ENCODE measurements around the gene CAMTA1.
"Not testable (repeated sequence)": the region's sequence is repeated elsewhere in the genome, so short reads cannot be mapped to it uniquely, and the experiment has no call there.

Gene CAMTA1

DNA sequence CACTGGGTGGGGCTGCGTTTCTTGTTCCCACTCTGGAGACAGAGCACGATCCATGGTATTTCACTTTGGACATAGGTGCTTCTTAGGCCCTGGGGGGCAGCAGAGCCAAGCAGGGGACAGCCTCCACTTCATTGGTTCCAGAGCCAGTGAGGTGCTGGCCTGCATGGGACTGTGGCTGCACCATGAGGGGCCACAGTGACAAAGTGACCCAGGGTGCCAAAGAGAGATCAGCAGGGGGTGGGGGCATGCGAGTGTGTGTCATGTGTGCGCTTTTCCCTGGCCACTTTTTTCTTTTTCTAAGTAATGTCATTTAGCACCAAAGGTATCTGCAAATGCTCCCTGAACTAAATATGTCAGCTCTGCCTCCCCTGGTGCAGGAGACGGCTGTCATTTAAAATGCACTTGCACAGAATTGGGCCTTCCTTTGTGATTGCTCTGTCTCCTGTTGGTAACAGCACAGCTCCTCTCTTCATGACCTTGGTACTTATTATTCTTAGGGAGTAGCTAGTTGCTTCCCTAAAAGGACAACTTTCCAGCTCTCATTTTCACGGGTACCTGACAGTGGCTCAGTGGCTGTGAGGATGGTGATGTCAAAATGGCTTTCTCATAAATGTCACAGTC is 910.4 kb downstream of the CAMTA1 start:
- H3K27ac Mint-ChIP-seq: no peak overlapping the region
- peaks cover 5% of the 10 kb centered on the region for H3K9me3 Mint-ChIP-seq
- ATAC-seq: no peak
- H3K4me3 Mint-ChIP-seq: no peak overlapping the region
- peaks cover 14% of the 10 kb centered on the region for H3K4me1 Mint-ChIP-seq
- H3K36me3 Mint-ChIP-seq: no peaks in the 10 kb centered on the region
- no peak for DNase-seq (ENCODE audit: low spot score in 2 of 2)

DNA sequence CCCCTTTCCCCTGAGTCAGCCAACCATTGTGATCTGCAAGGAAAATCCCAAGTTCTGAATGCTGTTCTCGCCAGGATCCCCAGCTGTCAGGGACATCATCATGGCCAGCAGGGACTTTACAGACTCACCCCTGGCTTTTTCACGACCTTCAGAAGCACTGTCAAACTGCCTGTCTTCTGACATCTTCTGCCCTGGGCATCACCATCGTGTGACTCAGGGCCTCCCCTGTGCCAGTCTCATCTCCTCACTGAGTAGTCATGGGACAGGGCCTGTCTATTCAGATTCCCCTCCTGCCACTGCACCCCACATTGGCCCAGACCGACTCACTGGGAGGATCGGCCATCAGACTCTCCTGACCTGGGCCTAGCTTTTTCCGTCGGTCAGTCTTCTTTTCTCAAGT is 913.4 kb downstream of the CAMTA1 start:
- no peaks in the 10 kb centered on the region for H3K36me3 Mint-ChIP-seq
- peaks cover 18% of the 10 kb centered on the region for H3K4me1 Mint-ChIP-seq
- H3K27ac Mint-ChIP-seq: peak overlapping the region; percentile 50
- H3K4me3 Mint-ChIP-seq: no peak overlapping the region
- H3K9me3 Mint-ChIP-seq: peaks cover 4% of the 10 kb centered on the region
- DNase-seq (ENCODE audit: low spot score in 2 of 2) (no peak), ATAC-seq (peak; percentile 83)

DNA sequence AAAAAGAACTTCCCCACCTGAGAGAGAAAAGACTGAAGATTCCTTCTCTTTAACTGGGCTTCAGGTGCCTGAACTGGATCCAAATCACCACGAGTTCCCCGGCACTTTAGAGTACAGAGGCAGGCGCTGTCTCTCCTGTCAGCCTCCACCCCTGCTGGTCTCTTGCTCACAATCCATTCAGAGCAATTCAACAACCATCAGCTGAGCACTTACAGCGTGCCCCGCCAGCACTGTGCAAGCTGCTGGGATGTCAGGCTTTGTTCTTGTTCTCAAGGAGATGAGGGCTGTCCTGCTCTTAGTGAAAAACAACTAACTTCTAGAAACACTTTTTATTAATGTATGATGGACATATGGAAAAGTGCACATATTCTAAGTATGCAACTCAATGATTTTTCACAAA is 917.1 kb downstream of the CAMTA1 start:
- Mint-ChIP-seq H3K9me3 (no peaks in the 10 kb centered on the region), H3K4me1 (peaks cover 22% of the 10 kb centered on the region), H3K4me3 (no peak overlapping the region), H3K27ac (no peak overlapping the region), H3K36me3 (no peaks in the 10 kb centered on the region)
- DNase-seq (ENCODE audit: low spot score in 2 of 2) (no peak), ATAC-seq (no peak)

DNA sequence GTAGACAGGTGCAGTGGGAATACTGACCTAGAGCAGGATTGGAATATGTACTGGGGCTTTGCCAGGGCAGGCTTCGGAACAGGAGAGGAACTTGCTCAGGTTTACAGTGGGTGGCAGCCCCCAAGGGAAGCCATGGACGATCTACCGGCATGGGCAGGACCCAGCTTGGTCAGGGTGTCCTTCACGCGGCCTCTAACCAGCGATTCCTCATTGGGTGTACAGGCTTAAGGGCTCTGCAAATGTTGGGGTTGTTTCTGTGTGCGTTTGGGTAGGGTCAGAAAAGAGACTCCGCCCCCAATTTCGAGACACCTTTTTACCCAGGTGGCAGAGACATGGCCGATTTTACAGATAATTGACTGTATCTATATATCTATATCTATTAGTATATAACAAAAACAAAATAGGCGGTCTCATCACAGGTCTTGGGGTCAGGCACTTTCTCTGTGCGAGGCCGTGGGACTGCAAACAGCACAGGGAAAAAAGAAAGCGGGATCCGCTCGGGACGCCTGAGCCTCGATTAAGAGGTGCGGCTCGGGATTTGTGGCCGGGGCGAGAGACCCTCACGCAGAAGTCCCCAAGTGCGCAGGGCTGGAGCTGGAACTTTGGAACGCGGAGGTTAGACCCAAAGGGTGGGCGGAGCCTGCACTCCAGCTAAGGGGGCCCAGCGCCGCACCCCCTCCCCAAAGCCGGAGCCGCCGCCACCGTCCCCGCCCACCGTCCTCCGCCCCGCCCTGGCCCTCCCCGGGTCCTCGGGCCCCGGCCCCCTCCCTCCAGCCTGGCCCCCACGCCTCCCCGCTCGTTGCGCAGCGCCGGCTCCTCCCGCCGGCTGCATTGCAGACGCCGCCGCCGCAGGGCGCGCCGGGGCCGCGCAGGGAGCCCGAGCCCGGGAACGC is 918.3 kb downstream of the CAMTA1 start:
- Mint-ChIP-seq H3K9me3 (no peaks in the 10 kb centered on the region), H3K4me3 (peak overlapping the region; percentile 65), H3K4me1 (peaks cover 21% of the 10 kb centered on the region), H3K36me3 (no peaks in the 10 kb centered on the region), H3K27ac (no peak overlapping the region)
- DNase-seq (ENCODE audit: low spot score in 2 of 2): no peak
- peak; percentile 3 for ATAC-seq

DNA sequence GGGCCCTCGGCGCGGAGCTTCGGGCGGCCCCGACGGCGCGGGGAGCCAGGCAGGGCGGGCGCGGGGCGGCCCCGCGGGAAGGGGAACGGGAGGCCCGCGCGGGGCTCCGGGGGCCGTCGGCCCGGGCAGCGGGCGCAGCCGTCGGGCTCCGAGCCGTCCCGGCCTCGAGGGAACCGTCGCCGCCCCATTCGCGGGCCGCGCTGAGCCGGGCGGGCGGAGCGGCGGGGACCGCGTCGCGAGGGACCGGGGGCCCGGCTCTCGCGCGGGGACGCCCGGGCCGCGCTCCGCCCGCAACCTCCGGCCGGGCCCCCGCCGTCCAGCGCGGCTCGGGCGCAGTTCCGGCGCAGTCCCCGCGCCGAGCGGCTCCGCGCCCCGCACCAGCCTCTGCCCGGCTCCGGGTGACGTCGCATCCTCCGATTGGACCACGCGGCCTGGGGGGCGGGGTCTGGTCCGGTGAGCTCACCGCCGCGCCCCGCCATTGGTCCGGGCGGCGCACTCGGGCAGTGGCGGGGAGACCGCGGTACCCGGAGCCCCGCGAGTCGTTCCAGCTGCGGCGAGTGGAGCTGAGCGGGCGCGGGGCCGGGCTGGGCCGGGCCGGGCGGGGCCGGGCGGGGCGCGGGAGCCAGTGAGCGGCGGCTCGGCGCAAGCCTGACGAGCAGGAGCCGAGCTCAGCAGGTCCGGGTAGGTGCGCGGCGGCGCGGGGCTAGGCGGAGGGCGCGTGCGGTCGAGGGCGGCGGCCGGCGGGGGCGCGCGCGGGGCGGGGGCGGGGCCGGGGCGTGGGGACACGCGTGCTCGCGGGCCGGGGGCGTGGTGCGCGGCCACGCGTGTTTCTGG is 919.2 kb downstream of the CAMTA1 start:
- Mint-ChIP-seq H3K27ac (no peak overlapping the region), H3K36me3 (no peaks in the 10 kb centered on the region), H3K9me3 (no peaks in the 10 kb centered on the region), H3K4me3 (peak overlapping the region; percentile 69), H3K4me1 (peaks cover 12% of the 10 kb centered on the region)
- peak; percentile 96 for ATAC-seq
- peak; percentile 93 to 94 for DNase-seq (ENCODE audit: low spot score in 2 of 2)

DNA sequence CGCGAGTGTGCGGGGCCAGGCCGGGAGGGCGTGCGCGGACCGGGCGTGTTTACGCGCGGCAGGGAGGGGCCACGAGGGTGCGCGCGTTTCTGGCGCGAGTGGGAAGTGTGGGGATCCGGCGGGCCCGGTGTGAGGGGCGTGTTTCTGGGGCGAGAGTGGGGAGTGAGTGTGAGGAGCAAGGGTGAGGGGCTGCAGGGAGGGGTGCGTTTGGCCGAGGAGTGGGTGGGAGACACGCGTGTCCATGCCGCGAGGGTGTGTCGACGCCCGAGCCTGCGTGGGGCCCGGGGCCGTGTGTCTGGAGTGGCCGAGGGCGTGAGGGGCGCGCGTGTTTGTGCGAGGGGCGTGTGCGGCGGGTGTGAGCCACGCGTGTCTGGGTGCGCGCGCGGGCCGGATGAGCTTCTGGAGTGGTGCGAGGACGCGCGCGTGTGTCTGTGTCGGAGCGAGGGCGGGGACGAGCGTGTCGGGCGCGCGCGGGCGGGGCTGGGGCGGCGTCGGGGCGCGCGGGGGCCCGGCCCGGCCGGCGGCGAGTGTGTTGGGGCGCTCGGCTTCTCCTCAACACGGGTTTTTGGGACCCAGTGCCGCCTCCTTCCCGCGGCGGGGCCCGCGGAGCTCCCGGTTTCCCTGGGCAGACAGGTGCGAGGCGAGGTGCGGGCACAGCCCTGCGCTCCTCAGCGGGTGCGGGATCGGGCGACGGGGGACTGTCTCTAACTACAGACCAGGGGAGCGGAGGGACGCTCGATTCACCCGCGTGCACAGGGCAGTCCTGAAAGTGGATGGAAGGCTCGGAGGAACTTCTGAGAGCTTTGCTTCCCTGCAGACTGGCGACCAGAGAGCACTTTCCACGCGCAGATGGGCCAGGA is 920.0 kb downstream of the CAMTA1 start:
- H3K9me3 Mint-ChIP-seq: no peaks in the 10 kb centered on the region
- H3K36me3 Mint-ChIP-seq: no peaks in the 10 kb centered on the region
- no peak for ATAC-seq
- peak overlapping the region; percentile 60 for H3K27ac Mint-ChIP-seq
- peaks cover 8% of the 10 kb centered on the region for H3K4me1 Mint-ChIP-seq
- DNase-seq (ENCODE audit: low spot score in 2 of 2): no peak
- H3K4me3 Mint-ChIP-seq: peak overlapping the region; percentile 69

DNA sequence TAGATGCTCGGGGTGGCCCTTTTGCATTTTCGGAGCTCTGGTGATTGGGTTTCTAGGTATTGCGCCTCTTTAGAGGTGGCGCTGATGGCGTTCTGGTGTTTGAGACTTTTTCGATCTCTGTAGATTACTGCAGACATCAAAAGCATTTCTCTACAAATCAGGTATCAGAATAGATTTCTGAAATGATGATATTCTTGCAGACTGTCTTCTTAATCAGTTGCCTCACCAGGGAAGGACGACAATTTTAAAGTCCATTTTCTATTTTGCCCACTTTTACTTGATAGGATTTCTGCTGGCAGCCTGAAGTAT is 920.6 kb downstream of the CAMTA1 start:
- no peak overlapping the region for H3K27ac Mint-ChIP-seq
- H3K36me3 Mint-ChIP-seq: no peaks in the 10 kb centered on the region

DNA sequence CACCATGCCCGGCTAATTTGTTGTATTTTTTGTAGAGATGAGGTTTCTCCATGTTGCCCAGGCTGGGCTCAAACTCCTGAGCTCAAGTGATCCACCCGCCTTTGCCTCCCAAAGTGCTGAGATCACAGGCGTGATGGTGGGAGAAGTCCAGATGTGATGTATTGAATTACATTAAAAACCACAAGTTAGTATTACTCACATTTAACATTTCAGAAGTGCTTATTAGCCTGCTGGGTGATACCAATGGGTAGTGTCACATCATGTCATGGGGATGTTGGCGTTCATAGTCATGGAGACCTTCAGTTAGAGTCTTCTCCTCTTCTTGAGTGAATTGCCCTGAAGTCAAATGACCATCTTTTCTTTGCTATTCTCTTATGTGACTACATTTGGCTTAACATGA is 922.3 kb downstream of the CAMTA1 start:
- H3K4me3 Mint-ChIP-seq: no peak overlapping the region
- H3K36me3 Mint-ChIP-seq: no peaks in the 10 kb centered on the region
- no peak overlapping the region for H3K27ac Mint-ChIP-seq
- no peak for DNase-seq (ENCODE audit: low spot score in 2 of 2)
- H3K4me1 Mint-ChIP-seq: peaks cover 8% of the 10 kb centered on the region
- ATAC-seq: no peak
- H3K9me3 Mint-ChIP-seq: no peaks in the 10 kb centered on the region

More for the DNA sequence above, 920.6 kb downstream of the CAMTA1 start:
- ATAC-seq (no peak), DNase-seq (ENCODE audit: low spot score in 2 of 2) (no peak)
- Mint-ChIP-seq H3K9me3 (no peaks in the 10 kb centered on the region), H3K4me1 (peaks cover 8% of the 10 kb centered on the region), H3K4me3 (peak overlapping the region; percentile 69)

DNA sequence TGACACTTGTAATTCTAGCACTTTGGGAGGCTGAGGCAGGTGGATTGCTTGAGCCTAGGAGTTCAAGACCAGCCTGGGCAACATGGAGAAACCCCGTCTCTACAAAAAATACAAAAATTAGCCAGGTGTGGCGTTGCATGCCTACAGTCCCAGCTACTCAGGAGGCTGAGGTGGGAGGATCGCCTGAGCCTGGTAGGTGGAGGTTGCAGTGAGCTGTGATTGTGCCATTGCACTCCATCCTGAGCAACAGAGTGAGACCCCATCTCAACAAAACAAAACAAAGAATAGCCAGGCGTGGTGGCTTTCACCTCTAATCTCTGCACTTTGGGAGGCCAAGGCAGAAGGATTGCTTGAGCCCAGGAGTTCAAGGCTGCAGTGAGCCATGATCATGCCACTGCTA is 922.8 kb downstream of the CAMTA1 start:
- not testable (repeated sequence) for H3K4me3 Mint-ChIP-seq, H3K27ac Mint-ChIP-seq

DNA sequence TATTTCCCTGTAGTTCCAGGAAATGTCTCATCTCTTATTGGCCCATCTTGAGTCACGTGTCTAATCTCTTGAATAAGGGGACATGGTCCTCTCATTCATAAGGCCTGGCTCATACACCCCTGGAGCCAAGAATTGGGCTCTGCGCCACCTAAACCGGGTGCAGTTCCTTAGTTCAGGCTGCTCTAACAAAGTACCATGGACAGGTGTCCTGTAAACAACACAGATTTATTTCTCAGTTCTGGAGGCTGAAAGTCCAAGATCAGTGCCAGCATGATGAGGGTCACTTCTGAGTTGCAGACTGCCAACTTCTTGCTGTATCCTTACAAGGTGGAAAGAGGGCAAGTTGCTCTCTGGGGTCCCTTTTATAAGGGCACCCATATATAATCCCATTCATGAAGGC is 925.6 kb downstream of the CAMTA1 start:
- Mint-ChIP-seq H3K36me3 (no peaks in the 10 kb centered on the region), H3K4me1 (peaks cover 2% of the 10 kb centered on the region), H3K9me3 (no peaks in the 10 kb centered on the region), H3K4me3 (no peak overlapping the region), H3K27ac (no peak overlapping the region)
- DNase-seq (ENCODE audit: low spot score in 2 of 2): no peak
- no peak for ATAC-seq

More for the DNA sequence above, 922.8 kb downstream of the CAMTA1 start:
- not testable (repeated sequence) for H3K36me3 Mint-ChIP-seq; DNase-seq (ENCODE audit: low spot score in 2 of 2); ATAC-seq; H3K4me1 Mint-ChIP-seq; H3K9me3 Mint-ChIP-seq

DNA sequence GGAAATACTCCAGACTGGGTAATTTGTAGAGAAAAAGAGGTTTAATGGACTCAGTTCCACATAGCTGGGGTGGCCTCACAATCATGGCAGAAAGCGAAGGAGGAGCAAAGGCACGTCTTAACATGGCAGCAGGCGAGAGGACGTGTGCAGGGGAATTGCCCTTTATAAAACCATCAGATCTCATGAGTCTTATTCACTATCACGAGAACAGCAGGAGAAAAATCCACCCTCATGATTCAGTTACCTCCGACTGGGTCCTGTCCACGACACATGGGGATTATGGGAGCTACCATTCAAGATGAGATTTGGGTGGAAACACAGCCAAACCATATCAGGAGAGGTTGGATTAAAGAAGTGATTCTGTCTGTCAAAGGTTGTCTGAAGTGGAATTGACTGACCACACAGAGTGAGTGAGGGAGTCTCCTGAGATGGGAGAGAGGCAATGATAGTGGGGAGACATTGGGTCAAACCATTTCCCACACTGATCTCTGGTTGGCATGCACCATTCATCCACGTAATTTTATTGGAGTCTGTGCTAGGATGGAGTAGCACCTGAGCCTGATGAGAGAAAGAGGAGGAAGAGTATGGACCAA is 927.6 kb downstream of the CAMTA1 start:
- no peaks in the 10 kb centered on the region for H3K4me1 Mint-ChIP-seq
- no peak overlapping the region for H3K4me3 Mint-ChIP-seq
- H3K27ac Mint-ChIP-seq: no peak overlapping the region
- DNase-seq (ENCODE audit: low spot score in 2 of 2) (no peak), ATAC-seq (no peak)
- H3K9me3 Mint-ChIP-seq: no peaks in the 10 kb centered on the region
- H3K36me3 Mint-ChIP-seq: no peaks in the 10 kb centered on the region

DNA sequence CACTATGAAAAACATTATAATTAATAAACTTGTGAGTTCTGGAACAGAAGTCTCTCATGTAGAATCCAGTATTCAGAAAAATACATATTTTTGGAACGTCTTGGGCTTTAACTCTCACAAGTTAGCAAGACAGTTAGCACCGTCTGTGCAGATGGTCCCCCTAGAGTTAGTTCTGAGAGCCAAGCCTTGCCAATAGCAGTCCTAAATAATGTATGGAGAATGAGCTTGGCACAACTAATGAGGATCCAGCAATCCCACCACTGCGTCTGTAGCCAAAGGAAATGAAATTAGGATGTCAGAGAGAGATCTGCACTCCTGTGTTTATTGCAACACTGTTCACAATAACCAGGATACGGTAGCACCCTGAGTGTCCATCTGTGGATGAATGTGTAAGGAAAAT is 931.3 kb downstream of the CAMTA1 start:
- Mint-ChIP-seq H3K9me3 (no peaks in the 10 kb centered on the region), H3K27ac (no peak overlapping the region), H3K36me3 (no peaks in the 10 kb centered on the region), H3K4me3 (no peak overlapping the region), H3K4me1 (no peaks in the 10 kb centered on the region)
- DNase-seq (ENCODE audit: low spot score in 2 of 2) (no peak), ATAC-seq (no peak)

DNA sequence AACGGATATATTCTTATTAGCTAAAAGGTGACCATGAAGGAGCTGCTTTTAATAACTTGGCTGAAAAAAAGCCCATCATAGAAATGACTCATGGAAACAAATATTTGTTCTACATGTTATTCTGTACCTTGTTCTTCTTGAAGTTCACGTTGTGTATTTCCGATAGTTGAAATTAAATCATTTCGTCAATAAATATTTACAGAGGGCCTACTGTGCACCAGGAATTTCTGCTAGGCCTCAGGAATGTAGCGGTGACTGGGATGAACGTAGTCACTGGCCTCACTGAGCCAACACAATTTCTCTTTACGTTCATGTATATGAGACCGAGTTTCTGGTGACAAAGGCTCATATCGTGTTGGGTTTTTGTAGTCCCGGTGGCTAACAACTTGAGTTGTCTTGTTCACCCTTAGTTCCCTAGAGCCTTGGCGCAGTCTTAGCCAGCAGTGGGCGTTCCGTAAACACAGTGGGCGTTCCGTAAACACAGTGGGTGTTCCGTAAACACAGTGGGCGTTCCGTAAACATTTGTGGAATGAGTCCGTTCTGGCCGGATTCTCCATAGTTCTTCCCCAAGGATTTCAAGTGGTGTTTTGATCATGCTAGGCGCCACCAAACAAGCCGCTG is 932.6 kb downstream of the CAMTA1 start:
- Mint-ChIP-seq H3K9me3 (no peaks in the 10 kb centered on the region), H3K27ac (no peak overlapping the region), H3K4me1 (no peaks in the 10 kb centered on the region), H3K4me3 (no peak overlapping the region), H3K36me3 (no peaks in the 10 kb centered on the region)
- DNase-seq (ENCODE audit: low spot score in 2 of 2) (no peak), ATAC-seq (no peak)

DNA sequence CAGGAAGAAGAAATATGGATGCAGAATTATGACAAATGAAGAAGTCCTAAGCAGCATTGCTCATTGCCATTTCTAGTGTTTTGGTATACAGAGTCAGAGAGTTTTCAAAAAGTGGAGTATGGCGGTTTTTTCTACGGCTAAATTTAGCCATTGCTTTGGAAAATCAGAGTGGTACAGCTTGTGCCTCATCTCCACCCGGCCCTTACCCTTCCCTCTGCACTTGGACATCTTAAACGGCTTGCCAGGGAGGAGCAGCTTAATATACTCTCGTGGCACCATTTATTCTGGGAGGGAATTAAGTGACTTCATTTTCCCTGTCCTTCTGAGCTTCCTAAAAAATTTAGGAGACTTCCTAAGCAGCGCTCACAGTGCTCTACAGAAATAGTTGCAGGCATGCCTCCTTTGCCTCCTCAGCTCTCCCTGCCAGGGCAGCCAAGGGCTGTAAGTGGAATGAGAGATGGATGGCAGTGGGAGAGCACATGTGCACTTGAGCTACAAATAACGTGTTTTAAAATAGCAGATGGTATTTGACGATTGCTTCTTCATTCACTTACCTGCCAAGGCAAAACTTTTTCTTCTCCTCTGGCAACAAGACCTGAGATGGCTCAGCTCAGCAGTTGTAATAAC is 934.3 kb downstream of the CAMTA1 start:
- no peaks in the 10 kb centered on the region for H3K36me3 Mint-ChIP-seq
- no peaks in the 10 kb centered on the region for H3K4me1 Mint-ChIP-seq
- ATAC-seq (no peak), DNase-seq (ENCODE audit: low spot score in 2 of 2) (no peak)
- H3K9me3 Mint-ChIP-seq: no peaks in the 10 kb centered on the region
- no peak overlapping the region for H3K4me3 Mint-ChIP-seq
- H3K27ac Mint-ChIP-seq: no peak overlapping the region
